CD4-positive, alpha-beta T cell (primary cell): ENCODE measurements around the gene KCNMA1. TPM values are rescaled to one million over a fixed set of nuclear protein-coding genes. Genes with fewer than 3 reads are reported as not detected.

Source experiments
- ATAC-seq: fragments of 200-7000 bp; cut with Tn5 transposase; one replicate; pipeline ENCODE4 v1.10.0; 2022; ENCODE audit warnings: mild to moderate bottlenecking; ENCODE audit not compliant: poor library complexity
- CTCF ChIA-PET: fragments of 350-600 bp; sonication (Branson Sonifier 250); formaldehyde crosslinking; loops from one replicate; lab custom pipeline; 2021; ENCODE audit warnings: antibody characterized with exemption, inconsistent platforms; lab: Charles Lee
- POLR2A ChIA-PET: fragments of 350-600 bp; sonication (Branson Sonifier 250); formaldehyde crosslinking; loops from one replicate; lab custom pipeline; 2021; ENCODE audit warnings: antibody characterized with exemption, inconsistent platforms; lab: Charles Lee
- DNase-seq, 14 experiments: peaks; one replicate each; pipeline ENCODE4 v3.0.0-alpha.2; 2013 to 2020; ENCODE audit warnings: mixed read lengths in 2 of 14
- H3K27ac ChIP-seq, 2 donors: one replicate each; pipeline versions ENCODE4 v1.5.1 to v1.7.0; 2013; ENCODE audit warnings: low read length in 2 of 2, low read depth in 1 of 2, mild to moderate bottlenecking in 1 of 2
- H3K27me3 ChIP-seq, 2 experiments: 1 replicate in 1 of 2; 2 replicates in 1 of 2; pipeline versions ENCODE4 v1.6.1 to v1.7.0; 2013; ENCODE audit warnings: low read length in 2 of 2, control low read depth in 1 of 2, mild to moderate bottlenecking in 1 of 2, moderate library complexity in 1 of 2; ENCODE audit not compliant: insufficient read depth in 2 of 2, control insufficient read depth in 1 of 2
- H3K36me3 ChIP-seq: one replicate; pipeline ENCODE4 v1.6.1; 2013; ENCODE audit warnings: low read length, control low read depth; ENCODE audit not compliant: insufficient read depth
- H3K4me1 ChIP-seq: one replicate; pipeline ENCODE4 v1.6.1; 2013; ENCODE audit warnings: low read length, control low read depth; ENCODE audit not compliant: insufficient read depth
- H3K4me3 ChIP-seq: one replicate; pipeline ENCODE4 v1.5.1; 2013; ENCODE audit warnings: mild to moderate bottlenecking, low read length, moderate library complexity
- H3K9me3 ChIP-seq, 2 experiments: 1 replicate in 1 of 2; 2 replicates in 1 of 2; pipeline versions ENCODE4 v1.6.1 to v1.7.0; 2013; ENCODE audit warnings: low read length in 2 of 2, mild to moderate bottlenecking in 2 of 2, control low read depth in 1 of 2, moderate library complexity in 1 of 2; ENCODE audit not compliant: control insufficient read depth in 1 of 2, insufficient read depth in 1 of 2
- H3K27ac Mint-ChIP-seq: one replicate; pipeline ENCODE4 v1.8.0; 2020; ENCODE audit warnings: mixed read lengths
- H3K27me3 Mint-ChIP-seq: one replicate; pipeline ENCODE4 v1.8.0; 2021; ENCODE audit warnings: mixed read lengths
- H3K36me3 Mint-ChIP-seq: one replicate; pipeline ENCODE4 v1.8.0; 2021; ENCODE audit warnings: low read depth, mixed read lengths
- H3K4me1 Mint-ChIP-seq: one replicate; pipeline ENCODE4 v1.8.0; 2021; ENCODE audit warnings: low read depth, mixed read lengths
- H3K4me3 Mint-ChIP-seq: one replicate; pipeline ENCODE4 v1.8.0; 2020; ENCODE audit warnings: mild to moderate bottlenecking, mixed read lengths
- H3K9me3 Mint-ChIP-seq: one replicate; pipeline ENCODE4 v1.8.0; 2020; ENCODE audit warnings: mixed read lengths
- intact Hi-C, 2 experiments: fragments of 100-400 bp; cut with DNase I in 1 of 2; cut with micrococcal nuclease in 1 of 2; formaldehyde crosslinking; loops; one replicate each; pipeline versions ENCODE4 v1.15.1 to v1.9.0; 2023 to 2025; cut with DNase I, micrococcal nuclease
- total RNA-seq, 174 experiments: library from RNA in 2 of 174; stranded (reverse) in 2 of 174; gene quantifications; one replicate each; pipeline ENCODE4 v1.2.3 and lab custom pipeline; 2021 to 2026
- TF ChIP-seq, protein P1 (sequence below): fragments of 200-600 bp; IDR thresholded peaks from one replicate; pipeline ENCODE4 v1.8.0; 2022; ENCODE audit warnings: antibody characterized with exemption, mild to moderate bottlenecking

The KCNMA1 gene
- total RNA-seq, 2 experiments from 2014 or later: not detected

- DNase-seq (no peak), ATAC-seq (no peak)
- Histone ChIP-seq H3K9me3 (no peaks in the 10 kb centered on the region), H3K27ac (no peak overlapping the region), H3K4me3 (no peak overlapping the region), H3K4me1 (no peaks in the 10 kb centered on the region), H3K27me3 (no peaks in the 10 kb centered on the region), H3K36me3 (no peaks in the 10 kb centered on the region)
- TF ChIP-seq, protein P1, sequence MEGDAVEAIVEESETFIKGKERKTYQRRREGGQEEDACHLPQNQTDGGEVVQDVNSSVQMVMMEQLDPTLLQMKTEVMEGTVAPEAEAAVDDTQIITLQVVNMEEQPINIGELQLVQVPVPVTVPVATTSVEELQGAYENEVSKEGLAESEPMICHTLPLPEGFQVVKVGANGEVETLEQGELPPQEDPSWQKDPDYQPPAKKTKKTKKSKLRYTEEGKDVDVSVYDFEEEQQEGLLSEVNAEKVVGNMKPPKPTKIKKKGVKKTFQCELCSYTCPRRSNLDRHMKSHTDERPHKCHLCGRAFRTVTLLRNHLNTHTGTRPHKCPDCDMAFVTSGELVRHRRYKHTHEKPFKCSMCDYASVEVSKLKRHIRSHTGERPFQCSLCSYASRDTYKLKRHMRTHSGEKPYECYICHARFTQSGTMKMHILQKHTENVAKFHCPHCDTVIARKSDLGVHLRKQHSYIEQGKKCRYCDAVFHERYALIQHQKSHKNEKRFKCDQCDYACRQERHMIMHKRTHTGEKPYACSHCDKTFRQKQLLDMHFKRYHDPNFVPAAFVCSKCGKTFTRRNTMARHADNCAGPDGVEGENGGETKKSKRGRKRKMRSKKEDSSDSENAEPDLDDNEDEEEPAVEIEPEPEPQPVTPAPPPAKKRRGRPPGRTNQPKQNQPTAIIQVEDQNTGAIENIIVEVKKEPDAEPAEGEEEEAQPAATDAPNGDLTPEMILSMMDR: no peak
- POLR2A ChIA-PET: no interaction called here
- Mint-ChIP-seq H3K27ac (no peak overlapping the region), H3K4me1 (no peaks in the 10 kb centered on the region), H3K4me3 (no peak overlapping the region), H3K36me3 (no peaks in the 10 kb centered on the region), H3K27me3 (peaks cover 5% of the 10 kb centered on the region), H3K9me3 (no peaks in the 10 kb centered on the region)
- CTCF ChIA-PET: no interaction called here
- intact Hi-C loops: no loop called here
Observed at GRCh38 chr10:77028042-77028441, 609.6 kb downstream of the KCNMA1 start.

GRCh38 chr10:77027576-77027975, 610.0 kb downstream of the KCNMA1 start:
- H3K9me3 ChIP-seq: no peaks in the 10 kb centered on the region
- intact Hi-C loops: no loop called here
- H3K4me3 ChIP-seq: no peak overlapping the region
- no peaks in the 10 kb centered on the region for H3K27me3 ChIP-seq
- TF ChIP-seq, protein P1: no peak
- ATAC-seq (no peak), DNase-seq (peak in 1 of 14 experiments; percentile 6)
- peaks cover 5% of the 10 kb centered on the region for H3K27me3 Mint-ChIP-seq
- no peak overlapping the region for H3K27ac Mint-ChIP-seq
- no peak overlapping the region for H3K27ac ChIP-seq
- H3K4me1 ChIP-seq: no peaks in the 10 kb centered on the region
- no peaks in the 10 kb centered on the region for H3K4me1 Mint-ChIP-seq
- no peaks in the 10 kb centered on the region for H3K36me3 Mint-ChIP-seq
- H3K4me3 Mint-ChIP-seq: no peak overlapping the region
- CTCF ChIA-PET: no interaction called here
- POLR2A ChIA-PET: no interaction called here
- no peaks in the 10 kb centered on the region for H3K9me3 Mint-ChIP-seq
- no peaks in the 10 kb centered on the region for H3K36me3 ChIP-seq

DNA sequence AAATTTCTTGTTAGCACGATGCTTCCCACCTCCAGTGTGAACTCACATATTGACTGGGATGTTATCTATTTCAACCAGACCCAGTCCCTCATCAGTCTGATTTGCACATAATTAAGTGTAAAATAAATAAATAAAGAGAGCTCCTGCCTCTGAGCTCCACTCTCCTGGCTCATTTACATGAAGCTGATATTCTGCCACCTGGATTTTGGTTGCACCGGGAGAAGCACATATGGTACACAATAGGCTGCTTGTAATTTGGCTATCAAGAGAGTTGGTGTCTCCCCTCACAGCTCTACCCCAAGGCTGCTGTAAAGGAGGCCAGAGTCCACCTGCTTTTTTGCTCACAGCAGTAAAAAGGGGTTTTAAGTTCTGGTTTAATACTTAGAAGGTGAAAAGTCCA, 610.5 kb downstream of the KCNMA1 start:
- DNase-seq: no peak
- H3K27me3 ChIP-seq: no peaks in the 10 kb centered on the region
- H3K36me3 Mint-ChIP-seq: no peaks in the 10 kb centered on the region
- H3K9me3 Mint-ChIP-seq: no peaks in the 10 kb centered on the region
- peaks cover 5% of the 10 kb centered on the region for H3K27me3 Mint-ChIP-seq
- no peaks in the 10 kb centered on the region for H3K9me3 ChIP-seq
- H3K36me3 ChIP-seq: no peaks in the 10 kb centered on the region
- intact Hi-C loops: no loop called here
- H3K4me1 Mint-ChIP-seq: no peaks in the 10 kb centered on the region
- ChIA-PET CTCF (no interaction called here), POLR2A (no interaction called here)
- TF ChIP-seq, protein P1: no peak
- H3K27ac ChIP-seq: no peak overlapping the region
- ATAC-seq: no peak
- H3K4me3 ChIP-seq: no peak overlapping the region
- no peak overlapping the region for H3K4me3 Mint-ChIP-seq
- H3K4me1 ChIP-seq: no peaks in the 10 kb centered on the region
- no peak overlapping the region for H3K27ac Mint-ChIP-seq
